GM18870 (cell line): Measurements from ENCODE around the gene PTPRE.

Source experiments
- ATAC-seq: cut with Tn5 transposase; IDR thresholded peaks from one replicate; pipeline ENCODE4 v1.9.1; 2021; ENCODE audit warnings: moderate library complexity; ENCODE audit not compliant: unreplicated experiment

The PTPRE gene

GRCh38 chr10:127949831-127950230, 42.9 kb downstream of the PTPRE start:
- no peak for ATAC-seq

GRCh38 chr10:127951861-127952574, 45.1 kb downstream of the PTPRE start:
- ATAC-seq = no peak

GRCh38 chr10:127952575-127952869, 45.6 kb downstream of the PTPRE start:
- ATAC-seq = no peak

DNA sequence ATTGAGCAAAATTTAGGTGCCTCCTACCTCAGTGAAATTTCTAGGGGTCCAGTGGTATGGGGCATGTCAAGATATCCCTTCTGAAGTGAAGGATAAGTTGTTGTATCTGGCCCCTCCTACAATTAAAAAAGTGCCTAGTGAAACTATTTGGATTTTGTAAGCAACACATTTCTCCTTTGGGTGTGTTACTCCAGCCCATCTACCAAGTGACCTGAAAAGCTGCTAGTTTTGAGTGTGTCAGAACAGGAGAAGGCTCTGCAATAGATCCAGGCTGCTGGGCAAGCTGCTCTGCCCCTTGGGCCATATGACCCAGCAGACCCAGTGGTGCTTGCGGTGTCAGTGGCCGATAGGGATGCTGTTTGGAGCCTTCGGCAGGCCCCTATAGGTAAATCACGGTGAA, 46.0 kb downstream of the PTPRE start:
- ATAC-seq = no peak

DNA sequence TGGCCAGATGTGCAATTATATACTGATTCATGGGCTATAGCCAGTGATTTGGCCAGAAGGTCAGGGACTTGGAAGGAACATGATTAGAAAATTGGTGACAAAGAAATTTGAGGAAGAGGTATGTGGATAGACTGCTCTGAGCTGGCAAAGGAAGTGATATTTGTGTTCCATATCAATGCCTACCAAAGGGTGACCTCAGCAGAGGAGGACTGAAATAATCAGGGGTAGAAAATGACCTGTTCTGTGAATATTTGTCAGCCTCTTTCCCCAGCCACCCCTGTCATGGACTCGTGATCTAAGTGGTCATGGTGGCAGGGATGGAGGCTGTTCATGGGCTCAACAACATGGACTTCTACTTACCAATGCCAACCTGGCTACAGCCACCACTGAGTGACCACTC, 47.0 kb downstream of the PTPRE start:
- no peak for ATAC-seq

GRCh38 chr10:127959428-127959827, 52.5 kb downstream of the PTPRE start:
- no peak for ATAC-seq

DNA sequence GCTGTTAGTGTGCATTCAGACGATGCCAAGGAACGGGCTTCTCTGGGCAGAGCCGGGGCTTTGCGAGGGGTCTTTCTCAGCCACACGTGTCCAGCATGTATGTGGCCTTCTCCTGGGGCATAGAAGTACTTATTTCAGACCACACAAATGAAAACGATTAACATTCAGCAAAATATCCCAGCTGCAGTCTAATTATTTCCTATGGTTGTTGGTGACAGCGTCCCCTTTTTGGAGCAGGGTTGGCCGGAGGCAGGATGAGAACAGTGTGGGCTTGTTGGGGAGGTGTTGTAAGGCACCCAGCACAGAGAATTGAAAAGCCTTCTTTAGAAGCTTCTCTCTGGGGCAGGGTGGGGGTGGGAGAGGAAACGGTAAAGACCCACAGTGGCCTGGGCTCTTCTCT, 54.2 kb downstream of the PTPRE start:
- ATAC-seq = no peak

- ATAC-seq = no peak
These were observed 55.3 kb downstream of the PTPRE start for GRCh38 chr10:127962205-127962604.

DNA sequence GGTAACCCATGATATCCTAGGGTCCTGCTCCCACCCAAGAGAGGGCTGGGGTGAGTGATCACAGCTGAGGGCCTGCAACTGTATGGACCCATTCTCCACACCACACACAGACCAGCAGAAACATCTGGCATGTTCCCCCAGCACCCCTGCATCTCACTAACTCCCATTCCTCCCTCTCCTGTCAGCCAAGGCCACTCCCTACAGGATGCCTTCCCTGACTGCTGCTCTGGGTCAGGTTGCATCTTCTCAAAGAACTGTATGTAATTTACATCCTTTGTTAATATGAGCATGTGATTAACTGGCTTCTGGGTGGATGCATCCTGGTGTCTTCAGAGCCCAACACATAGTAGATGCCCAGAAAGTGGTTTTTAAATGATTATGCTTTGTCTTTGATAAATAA, 56.2 kb downstream of the PTPRE start:
- no peak for ATAC-seq

DNA sequence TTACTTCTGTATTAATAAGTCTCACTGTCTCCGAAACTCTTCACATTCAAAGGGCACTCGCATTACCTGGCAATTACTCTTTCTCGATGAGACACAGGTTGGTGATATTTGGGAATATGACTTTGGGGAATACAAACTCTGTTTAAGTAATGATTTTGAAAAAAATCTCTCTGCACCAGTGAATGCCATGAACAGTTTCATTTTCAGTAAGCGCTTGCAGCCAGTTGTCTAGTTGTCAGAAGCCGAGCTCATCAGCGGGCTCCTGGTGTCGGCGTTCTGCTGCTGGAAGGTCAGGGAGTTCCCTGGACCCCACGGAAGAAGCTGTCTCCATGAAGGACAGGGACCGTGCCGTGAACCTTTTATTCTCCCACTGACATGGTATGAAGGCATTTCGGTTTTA, 57.7 kb downstream of the PTPRE start:
- no peak for ATAC-seq

DNA sequence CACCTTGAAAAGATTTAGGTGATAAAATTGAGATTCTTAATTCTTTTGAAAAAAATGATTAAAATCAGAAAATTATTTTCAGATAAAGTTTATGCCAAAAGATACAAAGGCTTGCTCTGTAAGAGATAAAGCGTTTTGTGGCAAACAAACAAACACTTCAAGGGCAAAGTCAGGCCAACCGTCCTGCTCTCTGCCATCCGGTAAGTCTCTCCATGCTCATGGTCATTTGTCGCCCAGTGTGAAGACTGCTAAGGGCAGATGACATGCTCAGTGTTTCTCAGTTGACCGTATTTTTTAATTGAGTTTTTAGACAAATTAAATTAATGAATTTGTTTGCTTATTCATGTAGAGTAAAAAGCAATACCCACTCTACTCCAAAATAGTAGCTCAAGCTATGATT, 60.0 kb downstream of the PTPRE start:
- no peak for ATAC-seq

GRCh38 chr10:127968027-127968441, 61.1 kb downstream of the PTPRE start:
- ATAC-seq = no peak

DNA sequence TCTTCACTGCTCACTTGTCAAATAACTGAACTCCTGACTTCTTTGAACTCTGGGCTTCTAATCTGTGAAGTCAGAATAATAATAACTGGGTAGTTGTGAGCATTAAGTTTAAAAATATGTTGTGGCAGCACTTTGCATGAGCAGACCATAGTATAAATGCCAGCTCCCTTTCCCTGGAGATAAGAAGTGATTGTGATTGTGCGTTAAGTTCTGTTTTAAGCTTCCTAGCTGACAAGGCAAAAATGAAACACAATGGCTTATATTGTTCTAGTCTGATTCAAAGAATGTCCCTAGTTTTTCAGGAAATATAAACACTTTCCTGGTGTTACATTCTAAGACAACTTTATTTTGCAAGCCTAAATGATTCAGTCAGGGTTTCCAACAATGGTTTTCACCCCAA, 61.8 kb downstream of the PTPRE start:
- no peak for ATAC-seq

DNA sequence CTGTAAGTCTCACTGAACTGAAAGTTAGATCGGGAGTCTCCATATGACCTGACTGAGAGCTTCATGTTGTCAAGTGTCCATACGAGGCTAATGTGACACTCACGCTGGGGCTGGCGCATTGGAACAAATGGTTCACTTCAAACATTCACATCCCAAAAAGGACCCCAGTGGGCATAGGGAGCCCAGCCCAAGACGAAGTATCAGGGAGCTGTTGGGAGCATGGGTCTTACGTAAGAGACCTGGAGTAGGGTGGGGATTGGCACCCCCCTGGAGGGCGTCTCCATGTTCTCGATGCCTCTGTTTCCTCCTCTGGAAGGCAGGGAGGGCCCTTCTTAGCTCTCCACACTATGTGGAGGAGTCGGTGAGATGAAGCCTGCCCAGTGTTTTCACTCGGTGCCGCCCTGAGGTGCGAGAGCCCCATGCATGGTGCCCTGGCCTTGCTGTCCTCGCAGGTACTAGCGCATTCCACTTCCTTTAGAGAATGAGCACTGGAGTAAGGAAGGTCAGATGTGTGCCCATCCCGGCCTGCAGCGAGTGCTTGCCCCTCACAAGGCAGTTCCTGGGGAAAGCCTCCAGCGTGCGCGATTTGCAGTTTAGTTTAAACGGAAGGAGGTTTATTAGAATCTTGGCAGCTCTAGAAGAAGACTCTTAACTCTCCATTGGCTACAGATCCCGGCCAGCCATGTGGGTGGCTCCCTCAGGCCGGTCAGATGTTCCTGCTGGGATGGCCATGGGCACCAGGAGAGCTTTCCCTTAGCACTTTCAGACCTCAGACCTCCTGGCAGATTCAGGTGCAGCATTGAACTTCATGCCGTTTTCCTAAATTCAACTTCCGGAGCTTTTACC, 64.4 kb downstream of the PTPRE start:
- ATAC-seq = no peak

DNA sequence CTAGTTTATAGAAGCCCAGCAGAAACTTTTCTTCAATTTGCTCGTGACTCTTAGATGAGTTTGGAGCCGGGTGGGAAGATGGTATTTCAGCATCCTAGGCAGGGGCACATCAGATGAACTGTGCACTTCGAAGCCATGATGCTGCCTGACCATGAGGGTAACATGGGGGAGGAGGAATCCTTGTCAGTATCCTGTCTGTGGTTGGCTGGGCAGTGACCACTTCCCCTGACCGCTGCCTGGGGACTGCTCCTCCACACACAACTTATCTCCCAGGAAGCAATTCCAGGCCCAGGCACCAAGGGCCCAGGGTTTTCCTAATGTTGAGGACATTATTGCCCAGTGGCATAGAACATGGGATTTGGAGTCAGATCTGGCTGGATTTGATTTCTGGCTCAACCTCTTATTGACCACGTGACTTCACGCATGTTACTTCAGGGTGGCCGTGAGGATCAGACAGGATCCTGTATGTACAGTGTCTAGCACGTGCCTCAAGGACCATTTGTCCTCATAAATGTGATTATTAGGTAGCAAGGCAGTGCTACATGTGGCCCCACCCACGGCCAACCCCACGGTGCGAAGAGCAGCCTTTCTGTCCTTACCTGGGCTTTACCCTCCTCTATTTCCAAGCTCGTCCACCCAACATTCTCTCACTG, 65.2 kb downstream of the PTPRE start:
- ATAC-seq = no peak

GRCh38 chr10:127972751-127973357, 66.0 kb downstream of the PTPRE start:
- ATAC-seq = no peak

- ATAC-seq = no peak
These were observed 66.9 kb downstream of the PTPRE start for GRCh38 chr10:127973791-127974311.

GRCh38 chr10:127974911-127975310, 68.0 kb downstream of the PTPRE start:
- ATAC-seq = no peak

- ATAC-seq = no peak
These were observed 69.4 kb downstream of the PTPRE start for GRCh38 chr10:127976286-127976685.

DNA sequence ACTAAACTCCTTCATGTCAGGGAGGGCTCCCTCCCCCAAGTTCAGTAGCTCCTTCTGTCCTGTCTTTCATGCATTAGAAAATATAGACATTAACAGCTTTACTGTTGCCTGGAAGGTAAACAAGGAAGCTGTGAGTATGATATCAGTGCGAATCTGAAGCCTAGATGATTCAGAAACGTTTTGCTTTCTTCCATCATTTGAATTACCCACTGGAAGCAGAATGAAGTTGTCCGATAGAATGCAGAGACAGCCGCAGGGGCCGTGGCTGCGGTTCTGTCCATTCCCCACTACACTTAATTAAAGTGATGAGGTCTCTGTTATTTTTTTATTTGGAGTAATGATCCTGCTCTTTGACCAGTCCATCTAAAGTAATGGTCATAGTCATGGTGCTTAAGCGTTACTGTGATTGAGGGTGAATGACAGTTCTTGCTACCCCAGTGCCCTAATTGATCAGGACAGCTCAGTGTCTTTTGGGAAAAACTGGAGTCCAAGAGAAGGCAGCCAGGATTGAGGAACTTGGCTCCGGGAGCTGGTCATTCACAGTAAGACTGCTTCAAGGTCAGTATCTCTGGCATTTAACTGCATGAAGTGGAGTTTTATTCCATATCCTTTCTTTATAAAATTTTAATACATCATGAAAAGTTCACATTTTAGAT, 69.9 kb downstream of the PTPRE start:
- ATAC-seq = no peak
